Fibroblast of mammary gland (primary cell): ENCODE measurements around the gene ZNF512B.
A peak's percentile ranks its signal among the peaks of the same experiment; 100 is the strongest.

Experiments
- DNase-seq: peaks from one replicate; pipeline ENCODE4 v3.0.0-alpha.2; 2010; ENCODE audit warnings: low read depth
- H3K4me3 ChIP-seq: 2 replicates; pipeline ENCODE4 v1.5.1; 2011; ENCODE audit warnings: low read depth, mild to moderate bottlenecking, low read length, moderate library complexity; ENCODE audit not compliant: control insufficient read depth
- CTCF ChIP-seq: conservative IDR thresholded peaks from 2 replicates; pipeline ENCODE4 v1.5.1; 2011; ENCODE audit warnings: low read depth, low read length, inconsistent platforms; ENCODE audit not compliant: control insufficient read depth, insufficient read depth

Gene ZNF512B

DNA sequence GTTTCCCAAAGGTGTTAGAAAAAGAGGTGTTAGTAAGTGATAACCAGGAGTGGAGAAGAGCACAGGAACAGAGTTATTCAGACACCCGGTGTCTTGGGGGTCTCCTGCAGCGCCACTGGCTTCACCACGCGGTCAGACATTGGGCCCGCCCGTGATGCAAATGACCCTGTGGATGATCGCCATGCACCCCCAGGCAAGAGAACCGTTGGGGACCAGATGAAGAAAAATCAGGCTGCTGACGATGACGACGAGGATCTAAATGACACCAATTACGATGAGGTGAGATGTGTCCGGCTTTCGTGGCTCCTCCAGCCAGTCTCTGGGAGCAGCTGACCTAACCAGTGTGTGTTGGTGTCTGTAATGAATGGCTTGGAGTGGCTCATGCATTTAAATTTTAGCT, 13.2 kb upstream of the ZNF512B start:
- TF ChIP-seq CTCF, result no peak
- no peak for DNase-seq
- H3K4me3 ChIP-seq, result no peak overlapping the region

DNA sequence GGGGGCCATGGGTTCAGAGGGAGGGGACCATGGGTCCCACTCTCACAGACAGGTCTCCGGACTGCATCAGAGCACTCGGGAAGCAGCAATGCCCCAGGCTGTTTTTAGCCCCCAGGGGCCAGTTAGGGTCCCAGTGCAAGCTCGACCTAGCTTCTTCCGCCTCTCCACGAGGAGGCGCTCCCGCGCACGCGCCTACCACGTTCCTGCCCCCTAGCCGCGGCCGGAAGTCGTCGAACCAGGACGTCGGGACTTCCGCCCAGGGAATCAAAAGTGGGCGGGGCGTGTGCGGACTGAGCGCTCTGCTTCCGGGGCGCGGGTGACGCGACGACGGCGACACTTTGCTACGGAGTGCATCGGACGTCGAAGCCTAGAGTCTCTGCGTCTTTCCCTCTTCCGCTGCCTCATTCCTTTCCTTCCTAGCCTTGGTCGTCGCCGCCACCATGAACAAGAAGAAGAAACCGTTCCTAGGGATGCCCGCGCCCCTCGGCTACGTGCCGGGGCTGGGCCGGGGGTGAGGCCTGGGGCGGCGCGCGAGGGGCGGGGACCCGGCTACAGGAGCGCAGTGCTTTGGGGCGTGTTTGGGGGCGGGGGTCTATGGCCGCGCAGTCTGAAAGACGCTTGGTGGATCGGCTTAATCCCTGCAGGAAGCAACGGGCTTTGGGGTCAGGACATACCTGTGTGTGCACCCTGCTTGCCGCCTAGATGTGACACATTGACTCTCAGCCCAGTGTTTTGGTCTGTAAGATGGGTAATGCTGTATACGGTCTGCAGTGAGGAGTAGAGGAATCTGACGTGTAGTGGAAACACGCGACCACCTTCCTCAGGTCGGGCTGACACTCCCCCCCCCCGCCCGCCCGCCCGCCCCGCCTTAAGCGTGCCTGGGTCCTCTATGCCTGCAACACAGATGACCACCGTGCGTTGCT, 11.3 kb upstream of the ZNF512B start, which contains the start of gene PRPF6:
TSS of gene PRPF6 (plus strand) at position 327 of the 923 bp plus-strand sequence. CDS start at position 441, 114 bp downstream.
- peak; percentile 74 for TF ChIP-seq CTCF

GRCh38 chr20:63980317-63980805, 10.6 kb upstream of the ZNF512B start:
- H3K4me3 ChIP-seq, result peak overlapping the region; percentile 74
- no peak for TF ChIP-seq CTCF
- DNase-seq, result peak; percentile 58

More for the DNA sequence above, 11.3 kb upstream of the ZNF512B start, which contains the start of gene PRPF6:
- H3K4me3 ChIP-seq, result peak within 1 kb of the TSS; percentile 74
- peak; percentile 93 for DNase-seq

GRCh38 chr20:63979557-63980316, 10.0 kb upstream of the ZNF512B start, which contains the start of gene SAMD10:
TSS of gene SAMD10 (minus strand) at chr20:63979642. CDS start at chr20:63979467, 175 bp downstream.
- no peak for TF ChIP-seq CTCF
- no peak for DNase-seq

DNA sequence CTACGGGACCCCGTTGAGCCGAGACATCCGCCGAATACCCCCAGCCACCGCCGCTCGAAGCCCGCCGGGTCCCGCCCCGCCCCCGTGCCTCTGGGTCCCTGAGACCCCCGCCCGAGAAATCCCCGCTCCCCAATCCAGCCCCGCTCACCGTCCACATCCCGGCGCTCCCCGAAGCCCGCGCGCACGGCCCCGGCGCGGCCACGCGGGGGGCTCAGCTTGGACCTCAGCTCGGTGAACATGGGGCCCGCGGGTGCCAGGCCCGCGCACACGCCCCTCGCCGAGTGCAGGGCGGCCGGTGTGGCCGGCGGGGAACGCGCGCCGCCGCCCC, 9.5 kb upstream of the ZNF512B start:
- no peak for DNase-seq
- H3K4me3 ChIP-seq, result peak overlapping the region; percentile 36
- TF ChIP-seq CTCF, result no peak

More at GRCh38 chr20:63979557-63980316, 10.0 kb upstream of the ZNF512B start, which contains the start of gene SAMD10:
- peak within 1 kb of the TSS; percentile 74 for H3K4me3 ChIP-seq
